GM18507 (cell line): ENCODE results near the gene TNFSF15.

Experiments used
- DNase-seq: peaks from one replicate; pipeline ENCODE4 v3.0.0; 2011; ENCODE audit warnings: low read depth; ENCODE audit not compliant: insufficient read length; ENCODE audit errors: extremely low spot score
- FAIRE-seq: peaks from 2 replicates; lab custom pipeline; 2011; peaks lifted over from hg19 to GRCh38; lab: Jason Lieb, UNC

The TNFSF15 gene

GRCh38 chr9:114805670-114806525 is at the start of gene TNFSF15:
TSS of gene TNFSF15 (minus strand) at chr9:114806039. CDS start at chr9:114806012, 27 bp downstream.
- FAIRE-seq (peak; percentile 91), DNase-seq (peak; percentile 28)

GRCh38 chr9:114855488-114855887 is 49.6 kb upstream of the TNFSF15 start:
- FAIRE-seq (no peak), DNase-seq (no peak)

GRCh38 chr9:114854736-114855355 is 49.0 kb upstream of the TNFSF15 start:
- DNase-seq (no peak), FAIRE-seq (no peak)

GRCh38 chr9:114853071-114853855 is 47.4 kb upstream of the TNFSF15 start:
- no peak for FAIRE-seq
- no peak for DNase-seq

GRCh38 chr9:114852050-114852594 is 46.3 kb upstream of the TNFSF15 start:
- DNase-seq: no peak
- no peak for FAIRE-seq

GRCh38 chr9:114851306-114851705 is 45.5 kb upstream of the TNFSF15 start:
- no peak for FAIRE-seq
- DNase-seq: no peak

GRCh38 chr9:114850871-114851270 is 45.0 kb upstream of the TNFSF15 start:
- no peak for FAIRE-seq

GRCh38 chr9:114849450-114849849 is 43.6 kb upstream of the TNFSF15 start:
- no peak for FAIRE-seq
- DNase-seq: no peak

More at GRCh38 chr9:114850871-114851270, 45.0 kb upstream of the TNFSF15 start:
- DNase-seq: no peak

GRCh38 chr9:114847492-114848417 is 41.9 kb upstream of the TNFSF15 start:
- no peak for DNase-seq
- FAIRE-seq: no peak

GRCh38 chr9:114845373-114845772 is 39.5 kb upstream of the TNFSF15 start:
- DNase-seq: no peak
- no peak for FAIRE-seq

GRCh38 chr9:114844766-114845165 is 38.9 kb upstream of the TNFSF15 start:
- FAIRE-seq (peak; percentile 49), DNase-seq (no peak)

- FAIRE-seq: no peak
- DNase-seq: no peak
Measured at GRCh38 chr9:114837923-114838322, 32.1 kb upstream of the TNFSF15 start.

- FAIRE-seq (no peak), DNase-seq (no peak)
Measured at GRCh38 chr9:114836769-114837168, 30.9 kb upstream of the TNFSF15 start.

- DNase-seq (no peak), FAIRE-seq (no peak)
Measured at GRCh38 chr9:114834386-114834785, 28.5 kb upstream of the TNFSF15 start.

- DNase-seq: no peak
- no peak for FAIRE-seq
Measured at GRCh38 chr9:114830546-114830945, 24.7 kb upstream of the TNFSF15 start.

GRCh38 chr9:114829574-114830440 is 24.0 kb upstream of the TNFSF15 start:
- FAIRE-seq (no peak), DNase-seq (no peak)

GRCh38 chr9:114828303-114828650 is 22.4 kb upstream of the TNFSF15 start:
- DNase-seq (no peak), FAIRE-seq (no peak)

- FAIRE-seq: no peak
- no peak for DNase-seq
Measured at GRCh38 chr9:114827641-114828302, 21.9 kb upstream of the TNFSF15 start.
